ENCODE data around the gene KLHL42. TPM values are rescaled to one million over a fixed set of nuclear protein-coding genes. Genes with fewer than 3 reads are reported as not detected.

Gene KLHL42
- total RNA-seq, 2 donors from 2014 or later = 19.1 to 79.9 TPM

- intact Hi-C loops (cut with DNase I) = no loop called here
- Histone ChIP-seq H3K27me3 (replicated peaks; ENCODE audit: insufficient read depth) (no peaks in the 10 kb centered on the region), H3K9me3 (no peaks in the 10 kb centered on the region), H3K27ac (no peak overlapping the region), H3K4me1 (replicated peaks) (no peaks in the 10 kb centered on the region), H3K4me3 (no peak overlapping the region), H3K36me3 (no peaks in the 10 kb centered on the region)
- WGBS = 80% methylated on average over 2 of the region's 2 CpGs
- DNase-seq (ENCODE audit: low spot score) = no peak
- TF ChIP-seq POLR2AphosphoS5 (IDR thresholded peaks at IDR 0.05) = no peak
- TF ChIP-seq CTCF (IDR thresholded peaks at IDR 0.05) = no peak
- no peak for TF ChIP-seq POLR2A (IDR thresholded peaks at IDR 0.05)
Measured at GRCh38 chr12:27814411-27814810, 34.4 kb downstream of the KLHL42 start.

GRCh38 chr12:27814851-27815591 is 35.0 kb downstream of the KLHL42 start:
- H3K27me3 ChIP-seq (replicated peaks; ENCODE audit: insufficient read depth) = no peaks in the 10 kb centered on the region
- H3K9me3 ChIP-seq = no peaks in the 10 kb centered on the region
- no peaks in the 10 kb centered on the region for H3K36me3 ChIP-seq
- no peak for DNase-seq (ENCODE audit: low spot score)
- no peak overlapping the region for H3K4me3 ChIP-seq
- no peak overlapping the region for H3K27ac ChIP-seq
- H3K4me1 ChIP-seq (replicated peaks) = no peaks in the 10 kb centered on the region
- no peak for TF ChIP-seq CTCF (IDR thresholded peaks at IDR 0.05)
- TF ChIP-seq POLR2AphosphoS5 (IDR thresholded peaks at IDR 0.05) = no peak
- no peak for TF ChIP-seq POLR2A (IDR thresholded peaks at IDR 0.05)
- intact Hi-C loops (cut with DNase I) = no loop called here
- 17% methylated on average over 3 of the region's 3 CpGs for WGBS

GRCh38 chr12:27817766-27818165 is 37.7 kb downstream of the KLHL42 start:
- Histone ChIP-seq H3K4me3 (no peak overlapping the region), H3K9me3 (no peaks in the 10 kb centered on the region), H3K27ac (no peak overlapping the region), H3K4me1 (replicated peaks) (no peaks in the 10 kb centered on the region), H3K36me3 (no peaks in the 10 kb centered on the region), H3K27me3 (replicated peaks; ENCODE audit: insufficient read depth) (no peaks in the 10 kb centered on the region)
- no peak for TF ChIP-seq POLR2AphosphoS5 (IDR thresholded peaks at IDR 0.05)
- no peak for TF ChIP-seq POLR2A (IDR thresholded peaks at IDR 0.05)
- TF ChIP-seq CTCF (IDR thresholded peaks at IDR 0.05) = no peak
- WGBS = 88% methylated on average over 4 of the region's 4 CpGs
- intact Hi-C loops (cut with DNase I) = no loop called here
- no peak for DNase-seq (ENCODE audit: low spot score)

GRCh38 chr12:27818401-27818918 is 38.4 kb downstream of the KLHL42 start:
- intact Hi-C loops (cut with DNase I) = no loop called here
- no peaks in the 10 kb centered on the region for H3K27me3 ChIP-seq (replicated peaks; ENCODE audit: insufficient read depth)

More at GRCh38 chr12:27818401-27818918, 38.4 kb downstream of the KLHL42 start:
- H3K27ac ChIP-seq = no peak overlapping the region
- H3K4me3 ChIP-seq = no peak overlapping the region
- no peaks in the 10 kb centered on the region for H3K9me3 ChIP-seq
- no peaks in the 10 kb centered on the region for H3K36me3 ChIP-seq
- no peak for DNase-seq (ENCODE audit: low spot score)
- TF ChIP-seq POLR2A (IDR thresholded peaks at IDR 0.05) = no peak
- no peak for TF ChIP-seq POLR2AphosphoS5 (IDR thresholded peaks at IDR 0.05)
- no peak for TF ChIP-seq CTCF (IDR thresholded peaks at IDR 0.05)
- 76% methylated on average over 7 of the region's 7 CpGs for WGBS
- no peaks in the 10 kb centered on the region for H3K4me1 ChIP-seq (replicated peaks)
